G401 (cell line): ENCODE measurements around the gene CTSA. TPM values are rescaled to one million over a fixed set of nuclear protein-coding genes. Genes with fewer than 3 reads are reported as not detected.
"Not testable (repeated sequence)": the region's sequence is repeated elsewhere in the genome, so short reads cannot be mapped to it uniquely, and the experiment has no call there.

Experiments
- DNase-seq: peaks from one replicate; pipeline ENCODE4 v3.0.0-alpha.2; 2015; ENCODE audit warnings: low spot score
- in situ Hi-C: cut with HindIII; loops from 2 replicates; pipeline ENCODE4 v1.10.0; 2016; ENCODE audit warnings: low sequenced_read_pairs, mixed read lengths
- total RNA-seq: library from RNA; depleted of rRNA; stranded (reverse); fragments of >200 nt; shearing (Covaris generic); gene quantifications from 2 replicates; pipeline ENCODE4 v1.2.3, GENCODE V29; 2014

Gene CTSA
- total RNA-seq, 1 experiment from 2014 or later: 28.9 TPM

- no peak for DNase-seq
- in situ Hi-C loops: no loop called here
Measured at GRCh38 chr20:45927071-45927878, 36.1 kb downstream of the CTSA start.

- DNase-seq, in situ Hi-C loops: not testable (repeated sequence)
Measured at GRCh38 chr20:45931680-45932079, 40.5 kb downstream of the CTSA start.

GRCh38 chr20:45933266-45934045 is 42.3 kb downstream of the CTSA start:
- in situ Hi-C loops: no loop called here
- DNase-seq: peak; percentile 92

- in situ Hi-C loops: no loop called here
Measured at GRCh38 chr20:45934046-45934585, 43.0 kb downstream of the CTSA start.

GRCh38 chr20:45934586-45935415 is 43.7 kb downstream of the CTSA start, which contains the start of gene PCIF1:
TSS of gene PCIF1 (plus strand) at chr20:45934683. CDS start at chr20:45939000, 4,317 bp downstream.
- peak; percentile 99 for DNase-seq
- in situ Hi-C loops: no loop called here

More at GRCh38 chr20:45934046-45934585, 43.0 kb downstream of the CTSA start:
- peak; percentile 83 for DNase-seq

GRCh38 chr20:45935416-45936046 is 44.4 kb downstream of the CTSA start:
- no peak for DNase-seq
- in situ Hi-C loops: no loop called here

GRCh38 chr20:45937765-45938164 is 46.6 kb downstream of the CTSA start:
- no peak for DNase-seq
- in situ Hi-C loops: no loop called here

GRCh38 chr20:45938727-45939438 is 47.7 kb downstream of the CTSA start:
- DNase-seq: no peak
- in situ Hi-C loops: no loop called here

- in situ Hi-C loops: loop anchor here (5.0 kb wide), 1 partner anchor 48 kb away; the partner anchor contains the start of genes CTSA and NEURL2
- no peak for DNase-seq
Measured at GRCh38 chr20:45940053-45940452, 48.9 kb downstream of the CTSA start.

- in situ Hi-C loops: loop anchor here (5.0 kb wide), 1 partner anchor 48 kb away; the partner anchor contains the start of genes CTSA and NEURL2
- DNase-seq: no peak
Measured at GRCh38 chr20:45940469-45940868, 49.3 kb downstream of the CTSA start.

GRCh38 chr20:45943613-45944012 is 52.5 kb downstream of the CTSA start:
- in situ Hi-C loops: loop anchor here (5.0 kb wide), 1 partner anchor 51 kb away; the partner anchor contains the start of genes CTSA and NEURL2

GRCh38 chr20:45944151-45944964 is 53.2 kb downstream of the CTSA start:
- in situ Hi-C loops: loop anchor here (5.0 kb wide), 1 partner anchor 52 kb away; the partner anchor contains the start of genes CTSA and NEURL2
- no peak for DNase-seq

More at GRCh38 chr20:45943613-45944012, 52.5 kb downstream of the CTSA start:
- DNase-seq: no peak

GRCh38 chr20:45944965-45945677 is 54.0 kb downstream of the CTSA start:
- in situ Hi-C loops: loop anchor here (5.0 kb wide), 1 partner anchor 53 kb away; the partner anchor contains the start of genes CTSA and NEURL2
- no peak for DNase-seq

- in situ Hi-C loops: no loop called here
- DNase-seq: no peak
Measured at GRCh38 chr20:45945678-45946148, 54.6 kb downstream of the CTSA start.

GRCh38 chr20:45946149-45946970 is 55.2 kb downstream of the CTSA start:
- in situ Hi-C loops: no loop called here
- no peak for DNase-seq
